HG03342 (cell line): Measurements from ENCODE around the gene SSC5D.

Source experiments
- ATAC-seq: cut with Tn5 transposase; IDR thresholded peaks from one replicate; pipeline ENCODE4 v1.9.1; 2021; ENCODE audit warnings: mild to moderate bottlenecking, moderate library complexity; ENCODE audit not compliant: unreplicated experiment

SSC5D gene

DNA sequence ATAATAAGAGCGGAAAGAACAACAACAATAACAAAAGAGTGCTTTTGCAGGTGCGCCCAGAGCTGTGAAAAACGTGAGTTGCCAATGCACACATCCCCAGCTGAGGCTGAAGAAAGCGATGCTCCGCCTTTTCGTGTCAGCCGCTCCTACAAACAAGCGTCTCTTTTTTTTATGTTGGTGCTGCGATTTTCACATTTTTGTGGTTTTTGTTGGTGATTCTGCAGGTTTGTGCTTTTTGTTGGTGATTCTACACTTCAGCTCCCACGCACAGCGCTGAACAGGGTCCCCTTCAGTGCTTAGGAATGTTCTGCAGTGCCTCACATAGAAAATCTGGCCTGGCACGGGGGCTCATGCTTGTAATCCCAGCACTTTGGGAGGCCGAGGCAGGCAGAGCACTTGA, 64.4 kb downstream of the SSC5D start:
- ATAC-seq, result no peak

DNA sequence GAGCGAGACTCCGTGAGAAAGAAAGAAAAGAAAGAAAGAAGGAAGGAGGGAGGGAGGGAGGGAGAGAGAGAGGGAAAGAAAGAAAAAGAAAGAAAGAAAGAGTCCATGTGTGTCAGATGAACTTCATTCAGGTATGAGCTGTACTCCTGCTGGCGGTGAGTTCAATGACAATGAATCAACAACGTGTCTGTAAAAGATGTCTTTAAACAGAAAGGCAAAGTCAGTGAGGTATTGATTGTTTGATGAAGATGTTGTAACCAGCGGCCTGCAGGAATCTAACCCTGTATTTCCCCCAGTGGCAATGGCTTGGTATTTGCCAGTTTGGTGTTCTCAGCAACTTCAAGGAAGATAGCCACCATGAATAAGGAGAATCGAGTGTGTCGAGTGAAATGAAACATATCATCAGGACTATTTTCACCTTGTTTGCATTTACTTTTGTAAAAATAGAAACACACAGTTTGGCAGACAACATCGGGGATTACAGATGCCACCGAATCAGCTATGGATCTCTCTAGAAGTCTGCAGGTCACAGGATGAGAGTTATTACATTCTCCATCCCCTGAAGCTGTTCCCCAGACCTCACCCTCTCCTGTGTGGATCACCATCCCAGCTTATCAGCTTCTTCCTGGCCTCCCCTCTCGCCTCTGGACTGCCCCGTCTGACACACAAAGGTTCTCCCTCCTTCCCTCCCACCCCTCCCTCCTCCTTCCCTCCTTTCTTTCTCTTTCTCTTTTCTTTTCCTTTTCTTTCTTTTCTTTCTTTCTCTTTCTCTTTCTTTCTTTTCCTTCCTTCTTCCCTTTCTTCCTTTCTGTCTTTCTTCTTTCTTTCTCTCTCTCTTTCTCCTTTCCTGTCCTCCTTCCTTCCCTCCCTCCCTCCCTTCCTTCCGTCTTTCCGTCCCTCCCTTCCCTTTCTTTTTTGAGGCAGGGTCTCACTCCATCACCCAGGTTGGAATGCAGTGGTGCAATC, 65.3 kb downstream of the SSC5D start:
- no peak for ATAC-seq

DNA sequence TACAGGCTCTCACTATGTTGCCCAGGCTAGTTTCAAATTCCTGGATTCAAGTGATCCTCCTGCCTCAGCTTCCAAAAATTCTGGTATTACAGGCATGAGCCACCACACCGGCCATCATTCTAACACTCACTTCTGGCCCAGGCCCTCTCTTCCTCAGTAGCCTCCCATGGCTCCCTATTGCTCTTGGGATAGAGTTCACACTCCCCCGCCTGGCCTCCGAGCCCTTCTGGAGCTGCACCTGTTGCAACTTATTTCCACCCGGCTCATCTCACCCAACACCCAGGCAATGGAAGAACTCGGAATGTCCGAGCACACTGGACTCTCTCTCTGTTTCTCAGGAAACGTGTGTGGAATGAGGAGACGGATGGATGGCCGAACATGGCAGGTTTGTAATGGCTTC, 66.1 kb downstream of the SSC5D start:
- ATAC-seq, result no peak

DNA sequence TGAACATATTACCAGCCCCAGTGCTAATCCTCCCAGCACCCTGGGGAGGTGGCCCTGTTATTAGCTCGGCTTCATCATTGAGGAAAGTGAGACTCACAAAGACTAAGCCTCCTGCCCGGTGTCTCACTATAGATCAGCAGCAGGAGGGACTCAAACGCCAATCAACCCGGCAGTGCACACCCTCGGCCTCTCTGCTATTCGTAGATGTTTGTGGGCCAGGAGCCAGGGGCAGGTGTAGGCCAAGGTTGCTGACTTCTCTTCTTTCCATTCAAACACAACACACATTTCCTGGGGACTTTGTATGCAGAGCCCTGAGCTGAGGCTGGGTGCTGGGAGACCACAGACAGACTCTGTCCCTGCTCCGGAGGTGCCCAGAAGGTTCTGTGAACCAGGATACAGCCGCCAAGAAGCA, 66.5 kb downstream of the SSC5D start:
- no peak for ATAC-seq

DNA sequence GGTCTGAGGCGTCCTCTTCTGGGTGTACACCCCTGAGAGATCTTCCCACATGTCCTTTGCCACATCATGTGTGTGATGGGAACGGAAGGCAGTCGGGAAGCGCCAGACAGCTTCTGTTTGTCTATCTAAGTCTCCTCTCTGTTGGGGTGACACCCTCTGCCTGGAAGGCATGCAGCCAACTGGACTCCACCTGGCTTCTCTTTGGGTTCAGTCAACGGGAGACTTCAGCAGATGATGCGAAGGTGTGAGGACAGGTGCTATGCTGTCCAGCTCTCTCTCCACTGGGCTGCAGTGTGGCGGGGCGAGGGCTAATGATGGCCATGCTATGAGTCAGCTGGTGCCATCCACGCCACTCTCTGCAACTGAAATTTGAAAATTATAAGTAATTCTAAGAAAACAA, 71.4 kb downstream of the SSC5D start:
- ATAC-seq, result no peak

DNA sequence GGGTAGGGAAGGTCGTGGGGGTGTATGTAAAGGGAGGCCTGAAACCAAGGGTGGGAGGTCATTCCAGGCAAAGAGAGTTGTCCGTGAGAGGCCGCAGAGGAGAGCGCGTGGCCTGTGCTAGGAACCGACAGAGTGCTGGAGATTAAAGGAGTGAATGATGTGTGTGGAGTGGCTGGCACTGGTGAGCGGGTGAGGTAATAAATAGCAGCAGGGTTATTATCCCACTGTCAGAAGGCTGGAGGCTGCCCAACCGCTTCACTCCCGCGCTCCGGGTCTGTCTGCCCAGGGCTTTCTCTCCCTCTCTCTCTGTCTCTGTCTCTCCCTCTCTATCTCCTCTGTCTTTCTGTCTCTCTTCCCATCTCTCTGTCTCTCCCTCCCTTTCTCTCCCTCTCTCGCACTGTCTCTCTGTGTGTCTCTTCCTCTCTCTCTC, 75.0 kb downstream of the SSC5D start:
- ATAC-seq, result no peak

DNA sequence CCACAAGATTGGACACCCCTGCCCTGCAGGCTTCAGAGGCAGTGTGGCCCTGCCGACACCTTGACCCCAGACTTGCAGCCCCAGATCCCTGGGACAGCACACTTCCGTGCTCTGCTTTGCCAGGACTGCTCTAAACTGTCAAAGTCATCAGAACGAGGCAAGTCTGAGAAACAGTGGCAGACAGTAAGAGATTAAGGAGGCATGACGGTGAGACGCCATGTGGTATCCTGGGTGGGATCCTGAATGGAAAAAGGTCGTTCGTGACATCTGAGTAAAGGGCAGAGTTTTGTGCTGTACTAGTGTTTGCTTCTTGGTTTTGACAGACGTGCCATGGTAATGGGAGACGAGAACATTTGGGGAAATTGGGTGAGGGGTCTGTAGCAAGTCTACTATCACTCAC, 78.6 kb downstream of the SSC5D start:
- ATAC-seq, result no peak

DNA sequence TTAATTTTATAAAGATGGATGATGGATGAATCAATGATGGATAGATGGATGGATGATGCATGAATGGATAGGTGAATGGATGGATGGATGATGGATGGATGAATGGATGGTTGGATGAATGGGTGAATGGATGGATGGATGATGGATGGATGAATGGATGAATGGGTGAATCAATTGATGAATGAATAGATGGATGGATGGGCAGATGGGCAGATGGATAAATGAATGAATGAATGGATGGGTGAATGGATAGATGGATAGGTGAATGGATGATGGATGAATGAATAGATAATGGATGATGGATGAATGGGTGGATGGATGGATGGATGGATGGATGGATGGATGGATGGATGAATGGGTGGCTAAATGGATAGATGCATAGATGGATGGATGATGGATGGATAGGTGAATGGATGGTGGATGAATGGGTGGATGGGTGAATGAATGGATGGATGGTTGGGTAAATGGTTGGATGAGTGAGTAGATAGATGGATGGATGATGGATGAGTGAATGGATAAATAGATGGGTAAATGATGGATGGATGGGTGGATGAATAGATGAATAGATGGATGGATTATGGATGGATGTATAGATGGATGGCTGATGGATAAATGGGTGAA, 79.6 kb downstream of the SSC5D start:
- ATAC-seq, result no peak
